IMR-90 (cell line): ENCODE data around the gene ACKR2. TPM values are rescaled to one million over a fixed set of nuclear protein-coding genes. Genes with fewer than 3 reads are reported as not detected.

Experiments used
- ATAC-seq: fragments of 200-7000 bp; cut with Tn5 transposase; 2 replicates; pipeline ENCODE4 v1.9.1; 2020; ENCODE audit warnings: low read depth, mild to moderate bottlenecking, moderate library complexity
- BruUV-seq: library from RNA; stranded (reverse); fragments of 400-500 nt; replicated peaks from 2 replicates; lab custom pipeline; 2021; lab: Mats Ljungman, UMichigan
- CTCF ChIA-PET: fragments of 300-600 bp; formaldehyde crosslinking; extraction: SDS; loops from one replicate; lab custom pipeline; 2021; ENCODE audit warnings: antibody characterized with exemption; lab: Yijun Ruan, JAX
- POLR2A ChIA-PET: fragments of 300-600 bp; sonication (Branson Sonifier 250); formaldehyde crosslinking; loops from one replicate; lab custom pipeline; 2022; ENCODE audit warnings: antibody characterized with exemption; ENCODE audit not compliant: unreplicated experiment; lab: Charles Lee
- DNase-seq: peaks from one replicate; pipeline ENCODE4 v3.0.0; 2013
- H2AFZ ChIP-seq: replicated peaks from 2 replicates; pipeline ENCODE3; 2013; ENCODE audit warnings: low read length, mild to moderate bottlenecking; ENCODE audit not compliant: poor library complexity
- H2AK5ac ChIP-seq: 2 replicates; pipeline ENCODE4 v1.6.1; 2013; ENCODE audit warnings: low read depth, low read length, inconsistent platforms
- H2AK9ac ChIP-seq: replicated peaks from 2 replicates; pipeline ENCODE3; 2013; ENCODE audit warnings: mild to moderate bottlenecking, low read depth, low read length, moderate library complexity; ENCODE audit not compliant: poor library complexity
- H2BK120ac ChIP-seq: 2 replicates; pipeline ENCODE4 v1.6.1; 2013; ENCODE audit warnings: low read depth, low read length, inconsistent platforms
- H2BK15ac ChIP-seq: 3 replicates; pipeline ENCODE4 v1.6.1; 2013; ENCODE audit warnings: low read depth, low read length, inconsistent platforms
- H2BK20ac ChIP-seq: 2 replicates; pipeline ENCODE4 v1.6.1; 2013; ENCODE audit warnings: low read depth, mild to moderate bottlenecking, inconsistent platforms, low read length, moderate library complexity
- H2BK5ac ChIP-seq: 2 replicates; pipeline ENCODE4 v1.6.1; 2013; ENCODE audit warnings: mild to moderate bottlenecking, low read depth, low read length, inconsistent platforms; ENCODE audit not compliant: poor library complexity, severe bottlenecking
- H3K14ac ChIP-seq: replicated peaks from 2 replicates; pipeline ENCODE4 v1.6.1; 2013; ENCODE audit warnings: low read depth, low read length, inconsistent platforms
- H3K18ac ChIP-seq: 2 replicates; pipeline ENCODE4 v1.6.1; 2013; ENCODE audit warnings: low read depth, low read length, control low read depth
- H3K23ac ChIP-seq: 2 replicates; pipeline ENCODE4 v1.6.1; 2013; ENCODE audit warnings: low read depth, low read length, inconsistent platforms
- H3K27ac ChIP-seq: 2 replicates; pipeline ENCODE4 v1.5.1; 2013; ENCODE audit warnings: mild to moderate bottlenecking, control low read depth, low read length; ENCODE audit not compliant: insufficient read depth
- H3K27me3 ChIP-seq: 2 replicates; pipeline ENCODE4 v1.6.1; 2013; ENCODE audit warnings: low read length; ENCODE audit not compliant: control insufficient read depth, insufficient read depth
- H3K36me3 ChIP-seq: 2 replicates; pipeline ENCODE4 v1.6.1; 2013; ENCODE audit warnings: low read length, mixed read lengths; ENCODE audit not compliant: control insufficient read depth, insufficient read depth
- H3K4ac ChIP-seq: 2 replicates; pipeline ENCODE4 v1.6.1; 2013; ENCODE audit warnings: low read depth, low read length, inconsistent platforms
- H3K4me1 ChIP-seq: 2 replicates; pipeline ENCODE4 v1.6.1; 2013; ENCODE audit warnings: low read length, mixed read lengths; ENCODE audit not compliant: control insufficient read depth, insufficient read depth
- H3K4me2 ChIP-seq: 2 replicates; pipeline ENCODE4 v1.6.1; 2013; ENCODE audit warnings: low read depth, mild to moderate bottlenecking, control low read depth, low read length, moderate library complexity
- H3K4me3 ChIP-seq: 2 replicates; pipeline ENCODE4 v1.5.1; 2013; ENCODE audit warnings: low read depth, mild to moderate bottlenecking, control low read depth, low read length, moderate library complexity; ENCODE audit not compliant: insufficient read depth
- H3K56ac ChIP-seq: 2 replicates; pipeline ENCODE4 v1.6.1; 2013; ENCODE audit warnings: low read length, inconsistent platforms; ENCODE audit not compliant: insufficient read depth; ENCODE audit errors: extremely low read depth
- H3K79me1 ChIP-seq, 2 experiments: 2 replicates each; pipeline ENCODE4 v1.6.1; 2013; ENCODE audit warnings: low read length in 2 of 2, inconsistent platforms in 1 of 2, low read depth in 1 of 2
- H3K9ac ChIP-seq: 2 replicates; pipeline ENCODE4 v1.6.1; 2013; ENCODE audit warnings: low read depth, low read length, control low read depth
- H3K9me1 ChIP-seq: 2 replicates; pipeline ENCODE4 v1.6.1; 2013; ENCODE audit warnings: low read length, inconsistent platforms; ENCODE audit not compliant: insufficient read depth
- H3K9me3 ChIP-seq: 2 replicates; pipeline ENCODE4 v1.6.1; 2013; ENCODE audit warnings: low read length; ENCODE audit not compliant: control insufficient read depth, insufficient read depth
- H4K20me1 ChIP-seq: 2 replicates; pipeline ENCODE4 v1.6.1; 2013; ENCODE audit warnings: low read length, inconsistent platforms; ENCODE audit not compliant: insufficient read depth
- H4K5ac ChIP-seq: 2 replicates; pipeline ENCODE4 v1.6.1; 2013; ENCODE audit warnings: mild to moderate bottlenecking, low read depth, low read length, control low read depth
- H4K8ac ChIP-seq, 2 experiments: 2 replicates each; pipeline ENCODE4 v1.6.1; 2013; ENCODE audit warnings: low read depth in 2 of 2, low read length in 2 of 2, control low read depth in 1 of 2, inconsistent platforms in 1 of 2
- H4K91ac ChIP-seq: 2 replicates; pipeline ENCODE4 v1.6.1; 2013; ENCODE audit warnings: low read depth, low read length, inconsistent platforms; ENCODE audit not compliant: insufficient read depth
- BHLHE40 ChIP-seq: fragments of 150-350 bp; IDR thresholded peaks from 2 replicates; pipeline ENCODE4 v1.6.1; 2016; ENCODE audit warnings: mild to moderate bottlenecking, low read depth, low read length
- CEBPB ChIP-seq: IDR thresholded peaks from 2 replicates; pipeline ENCODE4 v1.6.1; 2012; ENCODE audit warnings: low read depth, low read length, improper control_type of control experiment
- CHD1 ChIP-seq: IDR thresholded peaks from 2 replicates; pipeline ENCODE4 v1.6.1; 2012; ENCODE audit warnings: low read depth, low read length, improper control_type of control experiment
- MAFK ChIP-seq: IDR thresholded peaks from 2 replicates; pipeline ENCODE4 v1.6.1; 2012; ENCODE audit warnings: low read depth, low read length, improper control_type of control experiment
- MAZ ChIP-seq: IDR thresholded peaks from 2 replicates; pipeline ENCODE4 v1.6.1; 2012; ENCODE audit warnings: low read depth, mild to moderate bottlenecking, low read length, improper control_type of control experiment, moderate library complexity, borderline replicate concordance
- MXI1 ChIP-seq: IDR thresholded peaks from 2 replicates; pipeline ENCODE4 v1.6.1; 2012; ENCODE audit warnings: low read depth, mild to moderate bottlenecking, low read length, moderate library complexity, borderline replicate concordance
- NFE2L2 ChIP-seq: fragments of 150-350 bp; IDR thresholded peaks from 2 replicates; pipeline ENCODE4 v1.6.1; 2016; ENCODE audit warnings: low read depth, mild to moderate bottlenecking, low read length
- POLR2A ChIP-seq: IDR thresholded peaks from 2 replicates; pipeline ENCODE4 v1.6.1; 2012; ENCODE audit warnings: mild to moderate bottlenecking, low read depth, low read length
- RAD21 ChIP-seq: IDR thresholded peaks from 2 replicates; pipeline ENCODE4 v1.6.1; 2012; ENCODE audit warnings: low read length, improper control_type of control experiment
- RFX5 ChIP-seq: IDR thresholded peaks from 2 replicates; pipeline ENCODE4 v1.8.0; 2012; ENCODE audit warnings: low read depth, mild to moderate bottlenecking, low read length, moderate library complexity
- WGBS, 2 experiments: methylation state at CpG; one replicate each; pipeline versions ENCODE4 v1.1.5 to v1.1.7; 2013; ENCODE audit warnings: missing lambda C conversion rate in 2 of 2; ENCODE audit not compliant: insufficient read length in 1 of 2; ENCODE audit errors: extremely low coverage in 2 of 2; 5-methylcytosine and 5-hydroxymethylcytosine counted together
- dilution Hi-C: fragments of 300-500 bp; cut with HindIII; formaldehyde crosslinking; loops from one replicate; pipeline ENCODE4 v1.14.3; 2018; ENCODE audit warnings: low sequenced_read_pairs; ENCODE audit not compliant: unreplicated experiment
- in situ Hi-C: fragments of 300-500 bp; cut with MboI; formaldehyde crosslinking; loops from 3 replicates; pipeline ENCODE4 v1.14.3; 2019; ENCODE audit warnings: low sequenced_read_pairs, inconsistent platforms, mixed read lengths
- intact Hi-C: fragments of 100-400 bp; cut with micrococcal nuclease; formaldehyde crosslinking; loops from 2 replicates; pipeline ENCODE4 v1.10.0; 2022
- polyA plus RNA-seq, 3 experiments: library from polyadenylated mRNA; depleted of rRNA; stranded (reverse); fragments of >200 nt; gene quantifications; 2 replicates each; pipeline ENCODE4 v1.2.3, GENCODE V29; 2012; ENCODE audit warnings: low replicate concordance in 1 of 3
- total RNA-seq: library from RNA; depleted of rRNA; stranded (reverse); fragments of >200 nt; gene quantifications from 2 replicates; pipeline ENCODE4 v1.2.3, GENCODE V29; 2012
- TF ChIP-seq, protein P1 (sequence below): conservative IDR thresholded peaks from 2 replicates; pipeline ENCODE4 v1.5.1; 2012; ENCODE audit warnings: mild to moderate bottlenecking, low read depth, low read length, improper control_type of control experiment
- TF ChIP-seq, protein P2 (sequence below): fragments of 150-350 bp; IDR thresholded peaks from 2 replicates; pipeline ENCODE4 v1.6.1; 2016; ENCODE audit warnings: low read depth, mild to moderate bottlenecking, low read length, moderate library complexity, borderline replicate concordance
- TF ChIP-seq, protein P3 (sequence below): fragments of 150-350 bp; IDR thresholded peaks from 2 replicates; pipeline ENCODE4 v1.6.1; 2017; ENCODE audit warnings: mild to moderate bottlenecking, antibody characterized with exemption, low read length, low read depth

The ACKR2 gene
- total and polyA plus RNA-seq, 2 of the 4 experiments (the other 2 are of a cell fraction): 0.10 TPM; not detected in 1

DNA sequence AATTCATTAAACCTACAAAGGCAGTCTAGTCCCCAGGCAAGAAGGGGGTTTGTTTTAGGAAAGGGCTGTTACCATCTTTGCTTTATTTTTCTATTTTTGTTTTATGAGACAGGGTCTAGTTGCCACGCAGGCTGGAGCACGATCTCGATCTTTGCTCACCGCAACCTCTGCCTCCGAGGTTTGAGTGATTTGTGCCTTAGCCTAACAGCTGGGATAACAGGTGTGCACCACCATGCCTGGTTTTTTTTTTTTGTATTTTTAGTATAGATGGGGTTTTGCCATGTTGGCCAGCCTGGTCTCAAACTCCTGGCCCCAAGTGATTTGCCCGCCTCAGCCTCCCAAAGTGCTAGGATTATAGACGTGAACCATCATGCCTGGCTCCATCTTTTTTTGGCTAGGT is 9.9 kb upstream of the ACKR2 start:
- no peak overlapping the region for H3K4me3 ChIP-seq
- ATAC-seq (no peak), DNase-seq (no peak)
- H3K56ac ChIP-seq: no peak overlapping the region
- H4K20me1 ChIP-seq: peaks cover 22% of the 10 kb centered on the region
- H3K4ac ChIP-seq: no peak overlapping the region
- no peak overlapping the region for H3K18ac ChIP-seq
- H2BK120ac ChIP-seq: no peak overlapping the region
- peaks cover 22 to 54% of the 10 kb centered on the region in 2 experiments for H3K79me1 ChIP-seq
- peaks cover 3% of the 10 kb centered on the region for H3K9me1 ChIP-seq
- no peak overlapping the region for H2AK9ac ChIP-seq
- no peak overlapping the region for H2AK5ac ChIP-seq
- H3K14ac ChIP-seq: no peak overlapping the region
- H4K5ac ChIP-seq: no peak overlapping the region
- H2BK20ac ChIP-seq: no peak overlapping the region
- no peak overlapping the region for H3K23ac ChIP-seq
- no peaks in the 10 kb centered on the region for H3K9me3 ChIP-seq
- no peak overlapping the region for H2BK5ac ChIP-seq
- no peak overlapping the region for H4K8ac ChIP-seq
- no peak overlapping the region for H3K4me2 ChIP-seq
- WGBS, 2 experiments: no CpG with 5 or more reads among the region's 7 CpGs
- H3K27ac ChIP-seq: no peak overlapping the region
- in situ Hi-C loops (no loop called here), intact Hi-C loops (no loop called here), dilution Hi-C loops (no loop called here)
- no TSS peak for BruUV-seq
- CTCF ChIA-PET: interaction anchor here (1.0 to 1.1 kb wide), 2 partner anchors 16 to 41 kb away, joined by 3 read pairs; no protein-coding TSS in a partner anchor
- H3K9ac ChIP-seq: no peak overlapping the region
- H3K27me3 ChIP-seq: no peaks in the 10 kb centered on the region
- no peak overlapping the region for H2BK15ac ChIP-seq
- no peak overlapping the region for H2AFZ ChIP-seq
- POLR2A ChIA-PET: no interaction called here
- no peak for TF ChIP-seq POLR2A
- no peak for TF ChIP-seq BHLHE40
- TF ChIP-seq MAZ: no peak
- TF ChIP-seq MXI1: no peak
- TF ChIP-seq, protein P1, sequence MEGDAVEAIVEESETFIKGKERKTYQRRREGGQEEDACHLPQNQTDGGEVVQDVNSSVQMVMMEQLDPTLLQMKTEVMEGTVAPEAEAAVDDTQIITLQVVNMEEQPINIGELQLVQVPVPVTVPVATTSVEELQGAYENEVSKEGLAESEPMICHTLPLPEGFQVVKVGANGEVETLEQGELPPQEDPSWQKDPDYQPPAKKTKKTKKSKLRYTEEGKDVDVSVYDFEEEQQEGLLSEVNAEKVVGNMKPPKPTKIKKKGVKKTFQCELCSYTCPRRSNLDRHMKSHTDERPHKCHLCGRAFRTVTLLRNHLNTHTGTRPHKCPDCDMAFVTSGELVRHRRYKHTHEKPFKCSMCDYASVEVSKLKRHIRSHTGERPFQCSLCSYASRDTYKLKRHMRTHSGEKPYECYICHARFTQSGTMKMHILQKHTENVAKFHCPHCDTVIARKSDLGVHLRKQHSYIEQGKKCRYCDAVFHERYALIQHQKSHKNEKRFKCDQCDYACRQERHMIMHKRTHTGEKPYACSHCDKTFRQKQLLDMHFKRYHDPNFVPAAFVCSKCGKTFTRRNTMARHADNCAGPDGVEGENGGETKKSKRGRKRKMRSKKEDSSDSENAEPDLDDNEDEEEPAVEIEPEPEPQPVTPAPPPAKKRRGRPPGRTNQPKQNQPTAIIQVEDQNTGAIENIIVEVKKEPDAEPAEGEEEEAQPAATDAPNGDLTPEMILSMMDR: no peak
- no peak for TF ChIP-seq CHD1
- no peak for TF ChIP-seq RAD21
- TF ChIP-seq, protein P2, sequence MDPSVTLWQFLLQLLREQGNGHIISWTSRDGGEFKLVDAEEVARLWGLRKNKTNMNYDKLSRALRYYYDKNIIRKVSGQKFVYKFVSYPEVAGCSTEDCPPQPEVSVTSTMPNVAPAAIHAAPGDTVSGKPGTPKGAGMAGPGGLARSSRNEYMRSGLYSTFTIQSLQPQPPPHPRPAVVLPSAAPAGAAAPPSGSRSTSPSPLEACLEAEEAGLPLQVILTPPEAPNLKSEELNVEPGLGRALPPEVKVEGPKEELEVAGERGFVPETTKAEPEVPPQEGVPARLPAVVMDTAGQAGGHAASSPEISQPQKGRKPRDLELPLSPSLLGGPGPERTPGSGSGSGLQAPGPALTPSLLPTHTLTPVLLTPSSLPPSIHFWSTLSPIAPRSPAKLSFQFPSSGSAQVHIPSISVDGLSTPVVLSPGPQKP: no peak
- TF ChIP-seq, protein P3, sequence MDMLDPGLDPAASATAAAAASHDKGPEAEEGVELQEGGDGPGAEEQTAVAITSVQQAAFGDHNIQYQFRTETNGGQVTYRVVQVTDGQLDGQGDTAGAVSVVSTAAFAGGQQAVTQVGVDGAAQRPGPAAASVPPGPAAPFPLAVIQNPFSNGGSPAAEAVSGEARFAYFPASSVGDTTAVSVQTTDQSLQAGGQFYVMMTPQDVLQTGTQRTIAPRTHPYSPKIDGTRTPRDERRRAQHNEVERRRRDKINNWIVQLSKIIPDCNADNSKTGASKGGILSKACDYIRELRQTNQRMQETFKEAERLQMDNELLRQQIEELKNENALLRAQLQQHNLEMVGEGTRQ: no peak
- no peak for TF ChIP-seq NFE2L2
- no peak for TF ChIP-seq CEBPB
- no peak for TF ChIP-seq RFX5
- no peak for TF ChIP-seq MAFK
- no peak overlapping the region for H4K91ac ChIP-seq
- 0 out of 2 replicates have a peak, but pooled peaks cover 1% of the 10 kb centered on the region for H3K36me3 ChIP-seq
- H3K4me1 ChIP-seq: no peaks in the 10 kb centered on the region; the same call in 1 of the 2 replicates
